ENCODE results near the gene DNAJC3. TPM values are rescaled to one million over a fixed set of nuclear protein-coding genes. Genes with fewer than 3 reads are reported as not detected.
A peak's percentile ranks its signal among the peaks of the same experiment; 100 is the strongest.

DNAJC3 gene
- polyA plus RNA-seq, 1 donor (not counting 4 experiments of a cell fraction or from before 2014, with no cell fraction given) = 23.8 TPM

GRCh38 chr13:95676105-95676761, 706 bp upstream of the DNAJC3 start:
- H3K9ac ChIP-seq (ENCODE audit: control insufficient read depth, extremely low read depth, insufficient read depth, low read length) = peak overlapping the region; percentile 98
- FAIRE-seq = peak; percentile 5
- no peaks in the 10 kb centered on the region for H3K9me3 ChIP-seq (ENCODE audit: control insufficient read depth, low read depth, low read length)
- dilution Hi-C loops (cut with MboI; ENCODE audit: extremely low pct_ligation_motif_present, low sequenced_read_pairs) = no loop called here
- peaks cover 50% of the 10 kb centered on the region for H3K79me2 ChIP-seq (ENCODE audit: control insufficient read depth, insufficient read depth, low read length)
- H3K4me2 ChIP-seq (ENCODE audit: control insufficient read depth, extremely low read depth, insufficient read depth, low read depth, low read length) = peak overlapping the region; percentile 70
- peaks cover 25% of the 10 kb centered on the region for H3K4me1 ChIP-seq (ENCODE audit: control insufficient read depth, extremely low read depth, insufficient read depth, low read length)
- peak overlapping the region; percentile 54 to 94 (median 71) for H3K4me3 ChIP-seq (ENCODE audit: control insufficient read depth in 2 of 3, extremely low read depth in 1 of 3, insufficient read depth in 2 of 3, low read depth in 1 of 3, low read length in 3 of 3)
- no peak for TF ChIP-seq EZH2 (IDR thresholded peaks at IDR 0.05; ENCODE audit: low read length)
- TF ChIP-seq CTCF (optimal IDR thresholded peaks at IDR 0.05 in 1 of 3, IDR thresholded peaks at IDR 0.05 in 1 of 3, conservative IDR thresholded peaks at IDR 0.05 in 1 of 3; ENCODE audit: extremely low read depth in 1 of 3, insufficient read depth in 2 of 3, low read length in 3 of 3) = no peak
- H2AFZ ChIP-seq (ENCODE audit: control insufficient read depth, low read length) = peak overlapping the region; percentile 99
- H4K20me1 ChIP-seq (ENCODE audit: control insufficient read depth, extremely low read depth, insufficient read depth, low read length) = peaks cover 3% of the 10 kb centered on the region
- no peak for DNase-seq (ENCODE audit: low read depth, low spot score)
- H3K36me3 ChIP-seq (ENCODE audit: control insufficient read depth in 2 of 2, extremely low read depth in 1 of 2, insufficient read depth in 2 of 2, low read length in 2 of 2) = no peaks in the 10 kb centered on the region
- peaks cover 2% of the 10 kb centered on the region for H3K9me1 ChIP-seq (ENCODE audit: control insufficient read depth, extremely low read depth, insufficient read depth, low read length)
- peak overlapping the region; percentile 95 for H3K27ac ChIP-seq (ENCODE audit: control insufficient read depth, insufficient read depth, low read length)
- no peaks in the 10 kb centered on the region for H3K27me3 ChIP-seq (ENCODE audit: control insufficient read depth, extremely low read depth, insufficient read depth, low read length)

DNA sequence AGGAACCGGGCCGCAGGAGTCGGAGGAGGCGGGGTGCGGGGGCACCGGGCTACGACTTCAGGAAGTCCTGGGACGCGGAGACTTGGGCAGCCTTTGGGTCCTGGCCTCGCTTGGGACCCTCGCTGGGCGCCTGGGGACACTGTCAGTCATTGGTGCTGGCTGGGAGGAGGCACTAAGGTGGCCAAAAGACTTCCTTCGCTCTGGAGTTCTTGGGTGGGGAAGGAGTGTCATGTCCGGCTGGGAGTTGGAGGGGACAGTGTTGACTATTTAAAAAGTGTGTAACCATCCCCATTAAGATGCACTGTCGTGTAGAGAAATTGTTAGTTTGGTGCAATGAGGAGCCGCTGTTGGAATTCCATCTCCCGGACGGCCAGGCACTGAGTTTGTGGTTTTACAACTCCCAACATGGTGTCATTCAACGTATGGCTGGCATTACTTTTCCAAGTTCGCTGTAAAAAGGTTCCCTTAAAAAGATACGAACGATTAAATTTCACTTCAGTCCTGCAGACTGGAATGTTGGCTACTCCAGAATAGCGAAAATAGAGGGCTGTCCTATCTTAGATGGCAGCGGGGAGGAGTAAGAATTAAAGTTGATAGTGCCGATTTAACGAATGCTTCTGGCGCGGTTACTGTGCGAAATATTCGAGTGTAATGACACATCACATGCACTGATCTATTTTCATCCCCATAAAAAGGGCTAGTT, 776 bp downstream of the DNAJC3 start:
- Histone ChIP-seq H3K4me1 (ENCODE audit: control insufficient read depth, extremely low read depth, insufficient read depth, low read length) (peaks cover 25% of the 10 kb centered on the region), H3K79me2 (ENCODE audit: control insufficient read depth, insufficient read depth, low read length) (peaks cover 64% of the 10 kb centered on the region), H2AFZ (ENCODE audit: control insufficient read depth, low read length) (peak overlapping the region; percentile 91), H3K27ac (ENCODE audit: control insufficient read depth, insufficient read depth, low read length) (peak overlapping the region; percentile 91), H3K27me3 (ENCODE audit: control insufficient read depth, extremely low read depth, insufficient read depth, low read length) (no peaks in the 10 kb centered on the region), H3K4me2 (ENCODE audit: control insufficient read depth, extremely low read depth, insufficient read depth, low read depth, low read length) (peak overlapping the region; percentile 92), H3K9ac (ENCODE audit: control insufficient read depth, extremely low read depth, insufficient read depth, low read length) (peak overlapping the region; percentile 96), H3K9me3 (ENCODE audit: control insufficient read depth, low read depth, low read length) (no peaks in the 10 kb centered on the region), H3K9me1 (ENCODE audit: control insufficient read depth, extremely low read depth, insufficient read depth, low read length) (peaks cover 2% of the 10 kb centered on the region), H3K36me3 (ENCODE audit: control insufficient read depth in 2 of 2, extremely low read depth in 1 of 2, insufficient read depth in 2 of 2, low read length in 2 of 2) (no peaks in the 10 kb centered on the region), H4K20me1 (ENCODE audit: control insufficient read depth, extremely low read depth, insufficient read depth, low read length) (peaks cover 3% of the 10 kb centered on the region), H3K4me3 (ENCODE audit: control insufficient read depth in 2 of 3, extremely low read depth in 1 of 3, insufficient read depth in 2 of 3, low read depth in 1 of 3, low read length in 3 of 3) (peak overlapping the region; percentile 54 to 97 (median 96))
- TF ChIP-seq CTCF (optimal IDR thresholded peaks at IDR 0.05 in 1 of 3, IDR thresholded peaks at IDR 0.05 in 1 of 3, conservative IDR thresholded peaks at IDR 0.05 in 1 of 3; ENCODE audit: extremely low read depth in 1 of 3, insufficient read depth in 2 of 3, low read length in 3 of 3) = no peak
- no peak for TF ChIP-seq EZH2 (IDR thresholded peaks at IDR 0.05; ENCODE audit: low read length)
- FAIRE-seq = no peak
- dilution Hi-C loops (cut with MboI; ENCODE audit: extremely low pct_ligation_motif_present, low sequenced_read_pairs) = no loop called here
- no peak for DNase-seq (ENCODE audit: low read depth, low spot score)
